HepG2 (cell line): Measurements from ENCODE around the gene TRIAP1. TPM values are rescaled to one million over a fixed set of nuclear protein-coding genes. Genes with fewer than 3 reads are reported as not detected.

Source experiments
- ATAC-seq: fragments of 200-7000 bp; cut with Tn5 transposase; 3 replicates; pipeline ENCODE4 v1.9.1; 2020; ENCODE audit warnings: mild to moderate bottlenecking, moderate library complexity
- BruUV-seq: library from RNA; stranded (reverse); fragments of 400-500 nt; replicated peaks from 2 replicates; lab custom pipeline; 2021; lab: Mats Ljungman, UMichigan
- CTCF ChIA-PET: fragments of 300-600 bp; formaldehyde crosslinking; extraction: SDS; loops from one replicate; lab custom pipeline; 2021; ENCODE audit warnings: low total read pairs, inconsistent platforms, low intra/inter-chr PET ratio; lab: Yijun Ruan, JAX
- POLR2A ChIA-PET: fragments of 350-600 bp; sonication (Branson Sonifier 250); formaldehyde crosslinking; loops from one replicate; lab custom pipeline; 2020; ENCODE audit warnings: antibody characterized with exemption, inconsistent platforms; lab: Yijun Ruan, JAX
- DNase-seq: peaks from one replicate; pipeline ENCODE4 v3.0.0-alpha.2; 2015; ENCODE audit warnings: low spot score
- FAIRE-seq: peaks from 3 replicates; lab custom pipeline; 2011; peaks lifted over from hg19 to GRCh38; lab: Jason Lieb, UNC
- H2AFZ ChIP-seq: one replicate; pipeline ENCODE4 v1.6.1; 2011; ENCODE audit warnings: low read length, inconsistent platforms
- H3K27ac ChIP-seq: fragments of 300-600 bp; 3 replicates; pipeline ENCODE4 v1.8.0; 2011; ENCODE audit warnings: mixed run types, mild to moderate bottlenecking, mixed read lengths, low read length, inconsistent platforms; ENCODE audit not compliant: insufficient read depth; ENCODE audit errors: extremely low read length
- H3K27me3 ChIP-seq, 2 experiments: fragments of 200-600 bp in 1 of 2; 2 replicates in 1 of 2; 3 replicates in 1 of 2; pipeline versions ENCODE4 v1.6.0 to v1.8.0; 2011; ENCODE audit warnings: low read length in 2 of 2, mild to moderate bottlenecking in 2 of 2, moderate library complexity in 2 of 2, inconsistent platforms in 1 of 2; ENCODE audit not compliant: insufficient read depth in 2 of 2, control insufficient read depth in 1 of 2
- H3K36me3 ChIP-seq, 2 experiments: fragments of 200-600 bp in 1 of 2; replicated peaks in 1 of 2; 2 replicates in 1 of 2; 3 replicates in 1 of 2; pipeline versions ENCODE4 v1.5.1 to v1.8.0; 2011; ENCODE audit warnings: low read length in 2 of 2, inconsistent platforms in 1 of 2; ENCODE audit not compliant: insufficient read depth in 2 of 2, control insufficient read depth in 1 of 2
- H3K4me1 ChIP-seq: 2 replicates; pipeline ENCODE4 v1.5.1; 2012; ENCODE audit warnings: low read length, inconsistent platforms; ENCODE audit not compliant: insufficient read depth
- H3K4me2 ChIP-seq: 2 replicates; pipeline ENCODE4 v1.6.0; 2011; ENCODE audit warnings: low read depth, low read length, inconsistent platforms
- H3K4me3 ChIP-seq, 3 experiments: fragments of 200-600 bp in 1 of 3; sonication (generic), shearing (Covaris generic) in 1 of 3; replicated peaks in 1 of 3; 2 replicates each; pipeline ENCODE4 v1.5.1; 2011 to 2016; ENCODE audit warnings: low read length in 3 of 3, inconsistent platforms in 2 of 3, low read depth in 2 of 3, mild to moderate bottlenecking in 2 of 3, control low read depth in 1 of 3, mixed read lengths in 1 of 3; ENCODE audit not compliant: insufficient read depth in 1 of 3
- H3K79me2 ChIP-seq: one replicate; pipeline ENCODE4 v1.6.1; 2011; ENCODE audit warnings: low read length, inconsistent platforms; ENCODE audit not compliant: insufficient read depth
- H3K9ac ChIP-seq: 2 replicates; pipeline ENCODE4 v1.6.0; 2011; ENCODE audit warnings: mild to moderate bottlenecking, low read depth, low read length, inconsistent platforms; ENCODE audit not compliant: insufficient read depth
- H3K9me3 ChIP-seq: 2 replicates; pipeline ENCODE4 v1.5.1; 2012; ENCODE audit warnings: mild to moderate bottlenecking, low read length
- H4K20me1 ChIP-seq: 2 replicates; pipeline ENCODE4 v1.6.0; 2011; ENCODE audit warnings: inconsistent platforms, mild to moderate bottlenecking, low read length, moderate library complexity; ENCODE audit not compliant: insufficient read depth
- ATF7 ChIP-seq, 2 experiments: fragments of 450-650 bp in 1 of 2; sonication (generic) in 1 of 2; formaldehyde crosslinking in 1 of 2; IDR thresholded peaks; 2 replicates each; pipeline versions ENCODE4 v1.4.0 to v1.6.1; 2016 to 2020; ENCODE audit warnings: antibody characterized with exemption in 1 of 2, mild to moderate bottlenecking in 1 of 2, missing genetic modification reagents in 1 of 2
- BHLHE40 ChIP-seq: IDR thresholded peaks from 2 replicates; pipeline ENCODE4 v1.6.1; 2011; ENCODE audit warnings: low read length, improper control_type of control experiment
- CREB1 ChIP-seq, 2 experiments: fragments of 450-650 bp in 1 of 2; IDR thresholded peaks; 2 replicates each; pipeline ENCODE4 v1.6.1; 2016 to 2017; ENCODE audit warnings: control low read depth in 1 of 2, mild to moderate bottlenecking in 1 of 2, missing compliant biosample characterization in 1 of 2, missing genetic modification characterization in 1 of 2
- ZNF234 ChIP-seq: sonication (generic); formaldehyde crosslinking; conservative IDR thresholded peaks from 2 replicates; pipeline ENCODE4 v1.5.1; 2020; ENCODE audit warnings: mild to moderate bottlenecking, missing genetic modification reagents
- ZNF629 ChIP-seq: sonication (generic); formaldehyde crosslinking; conservative IDR thresholded peaks from 2 replicates; pipeline ENCODE4 v1.5.0; 2020; ENCODE audit warnings: missing genetic modification reagents
- ZNF768 ChIP-seq: sonication (generic); formaldehyde crosslinking; IDR thresholded peaks from 2 replicates; pipeline ENCODE4 v1.4.0; 2020; ENCODE audit warnings: missing genetic modification reagents
- WGBS: methylation state at CpG from one replicate; pipeline ENCODE4 v1.1.6; 2017; ENCODE audit warnings: low lambda C conversion rate; 5-methylcytosine and 5-hydroxymethylcytosine counted together
- in situ Hi-C: cut with HindIII; loops from 2 replicates; pipeline ENCODE4 v1.10.0; 2017; ENCODE audit warnings: low pct_unique_long_range_greater_than_20kb; ENCODE audit not compliant: extremely low pct_ligation_motif_present
- intact Hi-C: fragments of 100-400 bp; cut with micrococcal nuclease; formaldehyde crosslinking; loops from one replicate; pipeline ENCODE4 v1.10.0; 2022; ENCODE audit not compliant: unreplicated experiment
- polyA plus RNA-seq, 8 experiments: library from polyadenylated mRNA; depleted of rRNA in 3 of 8; stranded (reverse) in 7 of 8; unstranded in 1 of 8; fragments of >200 nt; fragmentation: Illumina TruSeq in 4 of 8; extraction: Trizol in 4 of 8; gene quantifications; 2 replicates each; pipeline versions ENCODE4 v1.2.1 to v1.2.3, GENCODE V29; 2011 to 2016; ENCODE audit warnings: low read depth in 4 of 8, missing spikeins in 1 of 8, mixed read lengths in 1 of 8; ENCODE audit not compliant: insufficient read depth in 1 of 8
- total RNA-seq, 5 experiments: library from RNA; depleted of rRNA; stranded (reverse); fragments of >200 nt; fragmentation: Illumina TruSeq; extraction: Trizol; gene quantifications; 2 replicates each; pipeline ENCODE4 v1.2.3, GENCODE V29; 2016; ENCODE audit warnings: low read depth in 1 of 5
- TF ChIP-seq, protein P1 (sequence below): IDR thresholded peaks from 2 replicates; pipeline ENCODE4 v1.6.1; 2018; ENCODE audit warnings: missing genetic modification reagents, mild to moderate bottlenecking, missing compliant biosample characterization
- TF ChIP-seq, protein P2 (sequence below): sonication (generic); formaldehyde crosslinking; IDR thresholded peaks from 2 replicates; pipeline ENCODE4 v1.8.0; 2022; ENCODE audit warnings: missing genetic modification reagents, low read depth, mild to moderate bottlenecking, borderline replicate concordance

Gene TRIAP1
- total and polyA plus RNA-seq, 2 of the 13 experiments (the other 11 are each of a cell fraction or from before 2014, with no cell fraction given) = 55.0 to 117 TPM

DNA sequence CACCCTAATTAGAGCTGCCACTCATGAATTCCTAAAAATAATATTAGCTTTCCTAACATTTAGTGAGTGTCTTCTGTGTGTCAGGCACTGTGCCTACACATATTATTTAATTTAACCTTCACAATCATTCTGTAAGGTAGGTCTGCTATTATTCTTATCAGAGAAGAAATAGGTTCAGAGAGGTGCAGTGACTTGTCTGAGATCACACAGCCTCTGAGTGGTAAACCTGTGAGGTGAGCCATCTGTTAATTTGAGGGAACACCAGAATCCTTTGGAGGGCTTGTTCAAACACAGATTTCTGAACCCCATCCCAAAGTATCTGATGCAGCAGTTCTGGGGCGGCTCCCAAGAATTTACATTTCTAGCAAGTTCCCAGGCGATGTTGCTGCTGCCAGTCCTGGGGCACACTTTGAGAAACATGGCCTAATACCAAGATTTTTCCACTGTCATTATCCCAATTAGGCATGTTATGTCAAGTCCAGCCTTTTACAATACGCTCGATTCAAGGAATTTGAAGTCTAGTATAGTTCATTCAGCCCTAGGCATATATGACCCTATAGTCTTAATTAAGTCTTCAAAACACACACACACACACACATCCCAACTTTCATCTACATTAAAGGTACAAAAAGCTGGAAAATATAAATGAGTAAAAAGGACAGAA lies 28.1 kb downstream of the TRIAP1 start:
- ATAC-seq (no peak), FAIRE-seq (no peak), DNase-seq (no peak)
- Histone ChIP-seq H3K27me3 (no peaks in the 10 kb centered on the region; a peak in 1 of 5 replicates), H3K4me2 (no peak overlapping the region), H2AFZ (no peak overlapping the region), H4K20me1 (no peaks in the 10 kb centered on the region), H3K79me2 (no peaks in the 10 kb centered on the region), H3K4me1 (peaks cover 13% of the 10 kb centered on the region), H3K27ac (no peak overlapping the region), H3K9ac (no peak overlapping the region), H3K9me3 (no peaks in the 10 kb centered on the region), H3K36me3 (no peaks in the 10 kb centered on the region), H3K4me3 (no peak overlapping the region)
- POLR2A ChIA-PET = no interaction called here
- 69% methylated on average over 4 of the region's 4 CpGs for WGBS
- CTCF ChIA-PET = no interaction called here
- intact Hi-C loops = no loop called here
- no TSS peak for BruUV-seq
- in situ Hi-C loops = no loop called here
- peak; percentile 42; the same call in 1 of the 2 replicates for TF ChIP-seq ZNF768 (CRISPR knock-in tag)
- no peak for TF ChIP-seq BHLHE40
- TF ChIP-seq, protein P1, sequence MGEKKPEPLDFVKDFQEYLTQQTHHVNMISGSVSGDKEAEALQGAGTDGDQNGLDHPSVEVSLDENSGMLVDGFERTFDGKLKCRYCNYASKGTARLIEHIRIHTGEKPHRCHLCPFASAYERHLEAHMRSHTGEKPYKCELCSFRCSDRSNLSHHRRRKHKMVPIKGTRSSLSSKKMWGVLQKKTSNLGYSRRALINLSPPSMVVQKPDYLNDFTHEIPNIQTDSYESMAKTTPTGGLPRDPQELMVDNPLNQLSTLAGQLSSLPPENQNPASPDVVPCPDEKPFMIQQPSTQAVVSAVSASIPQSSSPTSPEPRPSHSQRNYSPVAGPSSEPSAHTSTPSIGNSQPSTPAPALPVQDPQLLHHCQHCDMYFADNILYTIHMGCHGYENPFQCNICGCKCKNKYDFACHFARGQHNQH = no peak

DNA sequence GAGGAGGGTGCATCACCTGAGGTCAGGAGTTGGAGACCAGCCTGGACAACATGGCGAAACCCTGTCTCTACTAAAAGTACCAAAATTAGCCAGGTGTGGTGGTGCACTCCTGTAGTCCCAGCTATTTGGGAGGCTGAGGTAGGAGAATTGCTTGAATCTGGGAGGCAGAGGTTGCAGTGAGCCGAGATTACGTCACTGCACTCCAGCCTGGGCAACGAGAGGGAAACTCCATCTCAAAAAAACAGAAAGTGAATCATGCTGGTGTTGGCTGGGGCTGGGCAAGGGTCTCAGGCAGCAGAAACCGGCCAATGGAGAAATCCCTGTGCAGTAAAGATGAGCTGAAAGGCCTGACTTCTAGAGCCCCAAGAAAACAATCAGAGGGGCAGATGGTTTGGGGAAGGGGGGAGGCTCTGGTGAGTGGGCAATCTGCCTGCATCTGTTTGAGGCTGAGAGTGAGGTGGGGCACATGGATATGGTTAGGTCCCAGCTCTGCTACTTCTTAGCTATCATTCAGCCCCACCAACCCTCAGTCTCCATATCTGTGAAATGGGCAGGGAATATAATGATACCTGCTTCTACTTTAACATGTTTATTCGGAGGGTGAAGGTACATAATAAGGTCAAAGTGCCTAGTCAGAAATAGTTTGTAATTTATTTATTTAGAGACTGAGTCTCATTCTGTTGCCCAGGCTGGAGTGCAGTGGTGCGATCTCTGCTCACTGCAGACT lies 29.5 kb downstream of the TRIAP1 start:
- Histone ChIP-seq H3K79me2 (no peaks in the 10 kb centered on the region), H3K27ac (no peak overlapping the region), H3K4me3 (no peak overlapping the region)
- WGBS = 22% methylated on average over 7 of the region's 7 CpGs
- CTCF ChIA-PET = no interaction called here
- TF ChIP-seq ZNF629 = peak; percentile 87
- no peak for TF ChIP-seq ZNF234 (CRISPR knock-in tag)
- peak; percentile 81 for TF ChIP-seq ATF7 (IDR thresholded peaks at IDR 0.05)
- TF ChIP-seq ATF7 (CRISPR knock-in tag; IDR thresholded peaks at IDR 0.05) = no peak
- TF ChIP-seq, protein P2, sequence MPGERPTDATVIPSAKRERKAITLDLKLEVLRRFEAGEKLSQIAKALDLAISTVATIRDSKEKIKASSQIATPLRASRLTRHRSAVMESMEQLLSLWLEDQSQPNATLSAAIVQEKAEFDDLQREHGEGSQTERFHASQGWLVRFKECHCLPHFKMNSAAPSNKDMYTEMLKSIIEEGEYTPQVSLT (CRISPR knock-in tag) = no peak
- TF ChIP-seq CREB1 (IDR thresholded peaks at IDR 0.05) = peak; percentile 52; the same call in 1 of the 2 replicates
- no peak for TF ChIP-seq CREB1 (CRISPR knock-in tag; IDR thresholded peaks at IDR 0.05)
- TF ChIP-seq, all 625 proteins: peak for 3
- FAIRE-seq (no peak), ATAC-seq (no peak), DNase-seq (no peak)
- BruUV-seq = no TSS peak
- H3K36me3 ChIP-seq = no peaks in the 10 kb centered on the region
- intact Hi-C loops (no loop called here), in situ Hi-C loops (no loop called here)
- H4K20me1 ChIP-seq = no peaks in the 10 kb centered on the region
- H3K4me1 ChIP-seq = peaks cover 13% of the 10 kb centered on the region
- H3K9me3 ChIP-seq = no peaks in the 10 kb centered on the region
- no peaks in the 10 kb centered on the region; a peak in 1 of 5 replicates for H3K27me3 ChIP-seq
- H3K4me2 ChIP-seq = no peak overlapping the region
- H2AFZ ChIP-seq = no peak overlapping the region
- no peak overlapping the region for H3K9ac ChIP-seq
- POLR2A ChIA-PET = no interaction called here
